Measurements from ENCODE around the gene ASIC2.

The ASIC2 gene

DNA sequence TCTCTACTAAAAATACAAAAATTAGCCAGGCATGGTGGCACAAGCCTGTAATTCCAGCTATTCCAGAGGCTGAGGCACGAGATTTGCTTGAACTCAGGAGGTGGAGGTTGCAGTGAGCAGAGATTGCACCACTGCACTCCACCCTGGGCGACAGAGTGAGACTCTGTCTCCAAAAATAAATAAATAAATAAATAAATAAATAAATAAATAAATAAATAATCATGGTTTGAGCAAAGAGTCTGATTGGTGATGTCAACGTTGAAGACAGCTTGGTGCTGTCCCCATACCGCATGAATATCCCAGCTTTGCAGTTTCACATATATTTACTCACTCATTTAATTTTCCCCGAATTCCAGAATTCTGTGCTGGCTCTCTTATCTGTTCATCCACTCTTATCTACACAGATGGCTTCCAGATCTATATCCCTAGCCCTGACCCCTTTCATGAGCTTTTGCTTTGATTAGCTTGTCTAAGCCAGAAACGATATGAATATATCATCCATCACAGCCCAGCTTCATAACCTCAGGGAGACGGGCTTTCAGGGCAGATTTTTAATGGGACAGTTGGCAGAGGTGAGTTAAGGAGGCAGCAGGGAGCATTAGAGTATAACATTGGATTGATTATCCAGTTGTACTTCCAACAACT is 210.4 kb downstream of the ASIC2 start:
- no peak overlapping the region for H3K4me3 ChIP-seq (ENCODE audit: low read depth in 1 of 2, low read length in 2 of 2)
- H3K36me3 ChIP-seq (ENCODE audit: control insufficient read depth in 1 of 2, insufficient read depth in 2 of 2, low read length in 2 of 2): no peaks in the 10 kb centered on the region
- H3K27me3 ChIP-seq (ENCODE audit: low read depth, low read length): no peaks in the 10 kb centered on the region
- H3K27ac ChIP-seq (ENCODE audit: low read length): no peak overlapping the region
- H3K9me3 ChIP-seq (ENCODE audit: control insufficient read depth in 1 of 2, low read length in 2 of 2): no peaks in the 10 kb centered on the region
- H3K4me1 ChIP-seq (ENCODE audit: control insufficient read depth in 1 of 2, insufficient read depth in 2 of 2, low read length in 2 of 2): no peaks in the 10 kb centered on the region

DNA sequence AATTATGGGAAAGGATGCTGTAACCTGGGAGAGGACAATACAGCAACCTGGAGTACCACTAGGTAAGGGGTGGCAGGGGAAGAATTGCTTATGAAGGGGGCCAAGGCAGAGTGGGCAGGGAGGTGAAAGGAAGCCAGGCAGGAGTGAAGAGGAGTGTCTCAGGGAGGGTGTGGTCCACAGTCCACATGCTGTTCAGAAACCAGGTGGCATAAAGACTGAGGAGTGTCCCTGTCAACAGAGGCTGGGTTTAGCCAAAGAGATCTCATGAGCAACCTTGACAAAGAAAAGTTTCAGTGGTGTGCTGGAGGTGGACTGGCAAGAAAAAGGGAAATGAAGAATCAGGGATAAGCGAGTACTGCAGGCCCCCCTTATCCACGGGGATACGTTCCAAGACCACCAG is 213.0 kb downstream of the ASIC2 start:
- Histone ChIP-seq H3K27ac (ENCODE audit: low read length) (no peak overlapping the region), H3K36me3 (ENCODE audit: control insufficient read depth in 1 of 2, insufficient read depth in 2 of 2, low read length in 2 of 2) (no peaks in the 10 kb centered on the region), H3K4me1 (ENCODE audit: control insufficient read depth in 1 of 2, insufficient read depth in 2 of 2, low read length in 2 of 2) (no peaks in the 10 kb centered on the region), H3K4me3 (ENCODE audit: low read depth in 1 of 2, low read length in 2 of 2) (no peak overlapping the region), H3K9me3 (ENCODE audit: control insufficient read depth in 1 of 2, low read length in 2 of 2) (no peaks in the 10 kb centered on the region), H3K27me3 (ENCODE audit: low read depth, low read length) (no peaks in the 10 kb centered on the region)

DNA sequence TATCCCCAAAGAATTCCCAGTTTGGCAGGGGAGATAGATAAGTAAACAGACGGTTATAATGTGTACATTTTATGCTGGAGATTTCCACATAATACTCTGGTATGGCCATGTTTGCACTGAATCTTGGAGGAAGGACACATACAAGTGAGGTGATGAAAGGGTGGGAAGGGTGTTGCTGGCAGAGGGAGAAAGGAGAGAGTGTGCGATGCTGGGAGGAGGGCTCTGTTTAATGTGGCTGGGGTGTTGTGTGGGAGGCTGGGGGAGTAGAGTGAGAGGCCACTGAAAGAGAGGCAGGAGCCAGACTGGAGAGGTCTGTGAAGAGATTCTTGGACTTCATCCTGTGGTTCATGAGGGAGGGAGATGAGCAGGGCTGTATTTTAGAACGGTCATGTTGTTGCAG is 213.9 kb downstream of the ASIC2 start:
- no peak overlapping the region for H3K4me3 ChIP-seq (ENCODE audit: low read depth in 1 of 2, low read length in 2 of 2)
- no peaks in the 10 kb centered on the region for H3K27me3 ChIP-seq (ENCODE audit: low read depth, low read length)
- H3K9me3 ChIP-seq (ENCODE audit: control insufficient read depth in 1 of 2, low read length in 2 of 2): no peaks in the 10 kb centered on the region
- no peak overlapping the region for H3K27ac ChIP-seq (ENCODE audit: low read length)
- H3K36me3 ChIP-seq (ENCODE audit: control insufficient read depth in 1 of 2, insufficient read depth in 2 of 2, low read length in 2 of 2): no peaks in the 10 kb centered on the region
- H3K4me1 ChIP-seq (ENCODE audit: control insufficient read depth in 1 of 2, insufficient read depth in 2 of 2, low read length in 2 of 2): no peaks in the 10 kb centered on the region

DNA sequence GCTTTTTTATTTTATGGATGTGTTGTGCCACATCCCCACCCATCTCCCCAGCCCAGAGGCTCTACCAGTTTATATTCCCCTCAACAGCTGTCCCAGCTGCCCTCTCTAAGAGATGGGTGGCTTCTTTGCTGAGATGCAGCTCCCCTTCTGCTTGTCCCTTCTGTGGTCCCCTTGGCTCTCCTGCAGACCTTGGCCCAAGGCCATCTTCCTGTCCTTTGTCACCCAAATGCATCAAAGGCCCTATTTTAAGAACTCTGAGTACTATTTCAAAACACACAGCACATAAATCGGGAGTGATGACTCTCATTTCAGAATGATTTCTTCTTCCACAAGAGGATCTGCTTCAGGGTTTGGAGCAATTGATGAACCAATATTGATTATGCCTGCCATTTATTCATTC is 216.1 kb downstream of the ASIC2 start:
- Histone ChIP-seq H3K36me3 (ENCODE audit: control insufficient read depth in 1 of 2, insufficient read depth in 2 of 2, low read length in 2 of 2) (no peaks in the 10 kb centered on the region), H3K9me3 (ENCODE audit: control insufficient read depth in 1 of 2, low read length in 2 of 2) (no peaks in the 10 kb centered on the region), H3K4me1 (ENCODE audit: control insufficient read depth in 1 of 2, insufficient read depth in 2 of 2, low read length in 2 of 2) (no peaks in the 10 kb centered on the region), H3K27me3 (ENCODE audit: low read depth, low read length) (no peaks in the 10 kb centered on the region), H3K4me3 (ENCODE audit: low read depth in 1 of 2, low read length in 2 of 2) (no peak overlapping the region), H3K27ac (ENCODE audit: low read length) (no peak overlapping the region)

DNA sequence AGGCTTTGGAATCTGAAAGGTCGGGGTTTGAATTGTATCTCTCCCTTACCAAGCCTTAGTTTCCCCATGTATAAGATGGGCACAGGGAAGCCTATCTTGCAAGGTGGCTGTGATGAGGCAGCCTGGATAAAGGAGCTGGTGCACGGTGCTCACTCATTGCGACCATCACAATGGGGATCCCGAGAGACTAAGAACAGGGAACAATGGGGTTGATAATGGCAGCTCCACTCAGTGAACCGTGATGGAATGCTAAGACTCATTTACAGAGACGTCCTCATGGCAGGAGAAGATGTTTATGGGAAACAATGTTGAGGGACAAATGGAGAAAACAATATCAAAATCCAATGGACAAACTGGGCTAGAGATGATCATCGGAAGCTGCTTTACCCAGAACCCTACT is 219.7 kb downstream of the ASIC2 start:
- Histone ChIP-seq H3K9me3 (ENCODE audit: control insufficient read depth in 1 of 2, low read length in 2 of 2) (no peaks in the 10 kb centered on the region), H3K36me3 (ENCODE audit: control insufficient read depth in 1 of 2, insufficient read depth in 2 of 2, low read length in 2 of 2) (no peaks in the 10 kb centered on the region), H3K27me3 (ENCODE audit: low read depth, low read length) (no peaks in the 10 kb centered on the region), H3K4me3 (ENCODE audit: low read depth in 1 of 2, low read length in 2 of 2) (no peak overlapping the region), H3K27ac (ENCODE audit: low read length) (no peak overlapping the region), H3K4me1 (ENCODE audit: control insufficient read depth in 1 of 2, insufficient read depth in 2 of 2, low read length in 2 of 2) (no peaks in the 10 kb centered on the region)

- Histone ChIP-seq H3K36me3 (ENCODE audit: control insufficient read depth in 1 of 2, insufficient read depth in 2 of 2, low read length in 2 of 2) (no peaks in the 10 kb centered on the region), H3K9me3 (ENCODE audit: control insufficient read depth in 1 of 2, low read length in 2 of 2) (no peaks in the 10 kb centered on the region), H3K27ac (ENCODE audit: low read length) (no peak overlapping the region), H3K4me1 (ENCODE audit: control insufficient read depth in 1 of 2, insufficient read depth in 2 of 2, low read length in 2 of 2) (no peaks in the 10 kb centered on the region), H3K4me3 (ENCODE audit: low read depth in 1 of 2, low read length in 2 of 2) (no peak overlapping the region), H3K27me3 (ENCODE audit: low read depth, low read length) (no peaks in the 10 kb centered on the region)
Measured at GRCh38 chr17:33072421-33073161, 220.5 kb downstream of the ASIC2 start.

- no peak overlapping the region for H3K4me3 ChIP-seq (ENCODE audit: low read depth in 1 of 2, low read length in 2 of 2)
- no peak overlapping the region for H3K27ac ChIP-seq (ENCODE audit: low read length)
- no peaks in the 10 kb centered on the region for H3K9me3 ChIP-seq (ENCODE audit: control insufficient read depth in 1 of 2, low read length in 2 of 2)
- no peaks in the 10 kb centered on the region for H3K36me3 ChIP-seq (ENCODE audit: control insufficient read depth in 1 of 2, insufficient read depth in 2 of 2, low read length in 2 of 2)
- no peaks in the 10 kb centered on the region for H3K4me1 ChIP-seq (ENCODE audit: control insufficient read depth in 1 of 2, insufficient read depth in 2 of 2, low read length in 2 of 2)
- no peaks in the 10 kb centered on the region for H3K27me3 ChIP-seq (ENCODE audit: low read depth, low read length)
Measured at GRCh38 chr17:33071656-33072055, 221.4 kb downstream of the ASIC2 start.

DNA sequence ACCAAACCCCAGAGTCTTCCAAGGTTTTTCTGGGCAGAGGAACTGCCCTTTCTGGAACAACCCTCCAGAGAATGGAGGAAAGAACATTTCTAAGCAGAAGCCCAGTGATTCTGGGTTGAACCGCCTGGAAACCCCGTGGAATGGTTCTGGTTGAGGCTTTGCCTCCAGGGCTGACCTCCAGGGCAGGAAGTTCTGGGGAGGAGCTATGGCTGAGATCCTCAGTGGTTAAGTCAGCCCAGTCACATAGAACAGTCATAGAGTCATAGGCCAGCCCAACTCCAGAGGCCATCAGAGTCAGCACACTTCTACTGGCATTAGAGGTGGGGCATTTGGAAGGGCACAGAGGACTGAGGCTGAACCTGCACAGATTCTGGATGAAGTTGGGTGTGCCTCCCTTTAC is 235.5 kb downstream of the ASIC2 start:
- no peaks in the 10 kb centered on the region for H3K4me1 ChIP-seq (ENCODE audit: control insufficient read depth in 1 of 2, insufficient read depth in 2 of 2, low read length in 2 of 2)
- no peak overlapping the region for H3K27ac ChIP-seq (ENCODE audit: low read length)
- H3K9me3 ChIP-seq (ENCODE audit: control insufficient read depth in 1 of 2, low read length in 2 of 2): no peaks in the 10 kb centered on the region
- H3K27me3 ChIP-seq (ENCODE audit: low read depth, low read length): no peaks in the 10 kb centered on the region
- H3K36me3 ChIP-seq (ENCODE audit: control insufficient read depth in 1 of 2, insufficient read depth in 2 of 2, low read length in 2 of 2): no peaks in the 10 kb centered on the region
- H3K4me3 ChIP-seq (ENCODE audit: low read depth in 1 of 2, low read length in 2 of 2): no peak overlapping the region

DNA sequence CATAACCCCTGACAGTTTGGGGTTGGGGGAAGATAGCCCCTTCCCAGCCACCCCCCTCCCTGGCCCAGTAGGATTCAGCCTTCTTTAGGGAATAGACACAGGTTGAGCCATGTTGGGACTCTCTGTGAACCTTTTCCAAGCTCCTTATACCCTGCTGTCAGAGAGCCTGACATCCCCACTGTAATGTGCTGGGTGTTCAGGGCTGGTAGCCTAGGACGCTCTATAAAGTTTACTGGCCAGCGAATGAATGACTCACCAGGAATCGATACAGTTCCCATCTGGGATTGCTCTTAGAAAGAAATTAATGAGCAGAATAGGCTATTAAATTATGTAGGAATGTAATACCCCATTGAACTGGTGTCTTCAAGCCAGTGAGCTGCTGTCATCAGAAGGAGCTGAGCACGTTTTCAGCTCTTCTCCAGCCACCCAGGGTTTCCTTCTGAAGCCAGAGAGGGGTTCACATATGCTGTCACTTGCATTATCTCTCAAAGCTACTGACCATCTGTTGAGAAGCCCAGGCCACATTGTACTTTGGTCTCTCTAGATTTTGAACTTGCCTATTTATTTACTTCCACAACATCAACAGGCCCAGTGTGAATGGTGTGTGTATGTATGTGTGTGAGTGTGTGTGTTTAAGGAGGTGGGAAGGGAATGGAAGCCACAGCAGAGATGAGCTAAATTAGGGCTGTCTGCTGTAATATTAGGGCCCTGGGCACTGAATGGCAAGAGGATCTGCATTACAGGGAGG is 236.5 kb downstream of the ASIC2 start:
- Histone ChIP-seq H3K36me3 (ENCODE audit: control insufficient read depth in 1 of 2, insufficient read depth in 2 of 2, low read length in 2 of 2) (no peaks in the 10 kb centered on the region), H3K27me3 (ENCODE audit: low read depth, low read length) (no peaks in the 10 kb centered on the region), H3K4me3 (ENCODE audit: low read depth in 1 of 2, low read length in 2 of 2) (no peak overlapping the region), H3K27ac (ENCODE audit: low read length) (no peak overlapping the region), H3K9me3 (ENCODE audit: control insufficient read depth in 1 of 2, low read length in 2 of 2) (no peaks in the 10 kb centered on the region), H3K4me1 (ENCODE audit: control insufficient read depth in 1 of 2, insufficient read depth in 2 of 2, low read length in 2 of 2) (no peaks in the 10 kb centered on the region)

- H3K27ac ChIP-seq (ENCODE audit: low read length): no peak overlapping the region
- H3K4me3 ChIP-seq (ENCODE audit: low read depth in 1 of 2, low read length in 2 of 2): no peak overlapping the region
- H3K4me1 ChIP-seq (ENCODE audit: control insufficient read depth in 1 of 2, insufficient read depth in 2 of 2, low read length in 2 of 2): no peaks in the 10 kb centered on the region
- H3K9me3 ChIP-seq (ENCODE audit: control insufficient read depth in 1 of 2, low read length in 2 of 2): no peaks in the 10 kb centered on the region
- H3K36me3 ChIP-seq (ENCODE audit: control insufficient read depth in 1 of 2, insufficient read depth in 2 of 2, low read length in 2 of 2): no peaks in the 10 kb centered on the region
- no peaks in the 10 kb centered on the region for H3K27me3 ChIP-seq (ENCODE audit: low read depth, low read length)
Measured at GRCh38 chr17:33055746-33056145, 237.3 kb downstream of the ASIC2 start.

DNA sequence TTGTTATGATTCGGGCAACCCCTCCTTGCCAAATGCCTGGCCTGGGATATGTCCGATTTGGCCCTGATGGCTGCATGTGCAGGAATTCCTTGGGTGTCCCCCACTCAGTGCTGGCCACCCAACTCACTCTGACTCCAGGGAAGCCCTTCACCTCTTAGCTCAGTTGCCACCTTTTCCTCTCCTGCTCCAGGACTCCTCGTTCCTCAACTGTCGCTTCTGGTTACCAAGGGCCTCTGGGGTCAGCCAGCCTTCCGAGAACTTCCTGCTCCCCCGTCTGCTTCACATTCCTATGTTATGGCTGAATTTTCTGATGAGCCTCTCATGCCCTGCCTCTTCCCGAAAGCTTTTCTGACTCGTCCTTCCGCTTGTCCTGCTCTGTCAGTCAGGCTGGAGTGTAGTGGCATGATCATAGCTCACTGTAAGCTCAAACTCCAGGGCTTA is 237.9 kb downstream of the ASIC2 start:
- no peaks in the 10 kb centered on the region for H3K36me3 ChIP-seq (ENCODE audit: control insufficient read depth in 1 of 2, insufficient read depth in 2 of 2, low read length in 2 of 2)
- no peaks in the 10 kb centered on the region for H3K4me1 ChIP-seq (ENCODE audit: control insufficient read depth in 1 of 2, insufficient read depth in 2 of 2, low read length in 2 of 2)
- H3K27me3 ChIP-seq (ENCODE audit: low read depth, low read length): peaks cover 3% of the 10 kb centered on the region
- H3K4me3 ChIP-seq (ENCODE audit: low read depth in 1 of 2, low read length in 2 of 2): no peak overlapping the region
- H3K9me3 ChIP-seq (ENCODE audit: control insufficient read depth in 1 of 2, low read length in 2 of 2): no peaks in the 10 kb centered on the region
- H3K27ac ChIP-seq (ENCODE audit: low read length): no peak overlapping the region

Measured in muscle layer of duodenum (tissue), 2 donors.